Heart left ventricle (tissue), 16 donors: Measurements from ENCODE around the gene SHF. TPM values are rescaled to one million over a fixed set of nuclear protein-coding genes. Genes with fewer than 3 reads are reported as not detected.
A peak's percentile ranks its signal among the peaks of the same experiment; 100 is the strongest.

Experiments
- ATAC-seq, 4 donors: fragments of 200-7000 bp; cut with Tn5 transposase; one replicate each; pipeline ENCODE4 v1.9.1; 2020 to 2022; ENCODE audit warnings: moderate library complexity in 4 of 4, mild to moderate bottlenecking in 3 of 4, moderate number of reproducible peaks in 1 of 4
- DNase-seq, 5 donors: peaks; one replicate each; pipeline ENCODE4 v3.0.0-alpha.2; 2020
- H3K27ac ChIP-seq, 12 donors: fragments of 200-600 bp; sonication (generic) in 4 of 12; one replicate each; pipeline versions ENCODE4 v1.5.0 to v1.8.0; 2016 to 2022; ENCODE audit warnings: mild to moderate bottlenecking in 2 of 12
- H3K27me3 ChIP-seq, 9 donors: fragments of 200-600 bp; sonication (generic) in 2 of 9; one replicate each; pipeline versions ENCODE4 v1.5.1 to v1.8.0; 2016 to 2022; ENCODE audit warnings: mild to moderate bottlenecking in 3 of 9
- H3K36me3 ChIP-seq, 9 donors: fragments of 200-600 bp; sonication (generic) in 2 of 9; one replicate each; pipeline versions ENCODE4 v1.5.0 to v1.8.0; 2018 to 2022; ENCODE audit warnings: mild to moderate bottlenecking in 2 of 9
- H3K4me1 ChIP-seq, 12 donors: fragments of 200-600 bp; sonication (generic) in 4 of 12; one replicate each; pipeline versions ENCODE4 v1.5.0 to v1.8.0; 2016 to 2022; ENCODE audit warnings: mild to moderate bottlenecking in 3 of 12
- H3K4me3 ChIP-seq, 12 donors: fragments of 200-600 bp; sonication (generic) in 4 of 12; one replicate each; pipeline versions ENCODE4 v1.5.0 to v1.8.0; 2017 to 2022; ENCODE audit warnings: mild to moderate bottlenecking in 9 of 12, moderate library complexity in 4 of 12
- H3K9me3 ChIP-seq, 12 donors: fragments of 200-600 bp; sonication (generic) in 4 of 12; one replicate each; pipeline versions ENCODE4 v1.5.0 to v1.8.0; 2016 to 2022; ENCODE audit warnings: mild to moderate bottlenecking in 1 of 12
- CTCF ChIP-seq, 12 donors: fragments of 200-600 bp; sonication (generic) in 4 of 12; IDR thresholded peaks; one replicate each; pipeline versions ENCODE4 v1.5.0 to v1.8.0; 2018 to 2022; ENCODE audit warnings: antibody characterized with exemption in 12 of 12, mild to moderate bottlenecking in 5 of 12
- POLR2A ChIP-seq, 2 donors: fragments of 450-650 bp; IDR thresholded peaks; one replicate each; pipeline ENCODE4 v1.6.1; 2017; ENCODE audit warnings: antibody characterized with exemption in 2 of 2, mild to moderate bottlenecking in 2 of 2, moderate library complexity in 2 of 2
- WGBS, 4 donors: extraction: QIAGEN DNeasy Blood & Tissue Kit in 2 of 4; methylation state at CpG; one replicate each; pipeline versions ENCODE4 v1.1.5 to v1.1.7; 2013 to 2018; 5-methylcytosine and 5-hydroxymethylcytosine counted together
- intact Hi-C, 10 donors: fragments of 100-400 bp; cut with DNase I; formaldehyde crosslinking; loops; one replicate each; pipeline versions ENCODE4 v1.11.1 to v1.14.2; 2022
- polyA plus RNA-seq, 2 donors: library from polyadenylated mRNA; stranded (reverse); fragments of 200-250 nt; gene quantifications; one replicate each; pipeline ENCODE4 v1.2.3, GENCODE V29; 2013
- total RNA-seq, 9 donors: library from RNA; depleted of rRNA in 2 of 9; stranded (reverse); fragments of >200 nt in 2 of 9; fragmentation: NEBNext Ultra II Directional in 3 of 9; extraction: Animal tissue kit (Norgen Biotek cat#: 25700) in 3 of 9; gene quantifications; one replicate each; pipeline versions ENCODE4 v1.1.0 to v1.2.4, GENCODE V29; 2016 to 2023
- donor health status: ischemic (EF 13 %, LVEDD 7.1; RV severe dilation, severe dysfunction).
- donor health status: healthy with polysubstance abuse.
- donor health status: DM: no; HTN: yes; CAD: no.
- donor health status: DM: no; HTN: no; CAD: no.
- donor health status: ischemic (EF 25% LVEDD 6.9; RV normal size, moderate dysfunction).
- donor health status: ischemic (EF 25% LVEDD 5.7; RV mildly dilated, moderate dysfunction).
- donor health status: healthy.
- donor health status: DM: yes; HTN: yes; CAD: no.
- donor health status: ischemic (EF 35%, LVEDD 5.7; RV mildly dilated, moderate dysfunction).
- donor health status: nonischemic (EF 11% LVEDD 7.7; RV severe dilation, severe dysfunction).
- donor health status: DM: yes; HTN: yes; CAD: no.
- donor health status: PGD.
- donor health status: ischemic (EF 29% LVEDD 5.4; RV normal size, mild dysfunction).
- donor health status: nonischemic (EF 23%, LVEDD 6.1; RV moderate dilation, normal function).

The SHF gene
- total and polyA plus RNA-seq, 11 donors, result 1.9 to 7.9 (median 3.9) TPM

GRCh38 chr15:45174577-45174976 lies 13.2 kb downstream of the SHF start:
- WGBS, 4 donors, result 80 to 90% (median 85%) methylated on average over 2 of the region's 2 CpGs
- Histone ChIP-seq H3K36me3 (peaks cover 0 to 18% (median 0%) of the 10 kb centered on the region in 9 donors), H3K9me3 (no peaks in the 10 kb centered on the region), H3K27ac (no peak overlapping the region), H3K4me3 (no peak overlapping the region), H3K27me3 (no peaks in the 10 kb centered on the region), H3K4me1 (peaks cover 0 to 3% (median 0%) of the 10 kb centered on the region in 12 donors)
- ATAC-seq, result no peak
- intact Hi-C loops, result loop anchor here in 1 of 10 donors (10.0 kb wide), 1 partner anchor 230 kb away; a partner anchor contains a TSS
- DNase-seq, result no peak
- TF ChIP-seq CTCF (IDR thresholded peaks at IDR 0.05) (no peak), POLR2A (IDR thresholded peaks at IDR 0.05) (no peak)

GRCh38 chr15:45174069-45174468 lies 13.7 kb downstream of the SHF start:
- no peak for DNase-seq
- H3K27ac ChIP-seq, result no peak overlapping the region
- no peaks in the 10 kb centered on the region for H3K27me3 ChIP-seq
- no peak for TF ChIP-seq POLR2A (IDR thresholded peaks at IDR 0.05)
- TF ChIP-seq CTCF (IDR thresholded peaks at IDR 0.05), result no peak
- no peaks in the 10 kb centered on the region for H3K9me3 ChIP-seq
- H3K4me3 ChIP-seq, result no peak overlapping the region
- intact Hi-C loops, result loop anchor here in 1 of 10 donors (10.0 kb wide), 1 partner anchor 231 kb away; a partner anchor contains a TSS
- no peak for ATAC-seq
- H3K36me3 ChIP-seq, result peaks cover 0 to 18% (median 0%) of the 10 kb centered on the region in 9 donors
- WGBS, 4 donors, result 88 to 96% (median 92%) methylated on average over 6 of the region's 6 CpGs
- peaks cover 0 to 3% (median 0%) of the 10 kb centered on the region in 12 donors for H3K4me1 ChIP-seq

- Histone ChIP-seq H3K9me3 (no peaks in the 10 kb centered on the region), H3K4me1 (peaks cover 0 to 11% (median 0%) of the 10 kb centered on the region in 12 donors), H3K27ac (no peak overlapping the region), H3K36me3 (peaks cover 0 to 18% (median 0%) of the 10 kb centered on the region in 9 donors), H3K27me3 (no peaks in the 10 kb centered on the region), H3K4me3 (no peak overlapping the region)
- intact Hi-C loops, result loop anchor here in 1 of 10 donors (10.0 kb wide), 1 partner anchor 233 kb away; a partner anchor contains a TSS
- TF ChIP-seq POLR2A (IDR thresholded peaks at IDR 0.05) (no peak), CTCF (IDR thresholded peaks at IDR 0.05) (no peak)
- DNase-seq (no peak), ATAC-seq (no peak)
- WGBS, 4 donors, result 92 to 97% (median 95%) methylated on average over 4 to 12 of the region's 12 CpGs
These were observed 15.9 kb downstream of the SHF start for GRCh38 chr15:45171912-45172311.

GRCh38 chr15:45169608-45170480 lies 17.9 kb downstream of the SHF start:
- DNase-seq (no peak), ATAC-seq (no peak)
- intact Hi-C loops, result loop anchor here in 6 of 10 donors (5.0 to 10.0 kb wide), 5 partner anchors 32 to 445 kb away; a partner anchor contains a TSS
- WGBS, 4 donors, result 72 to 81% (median 76%) methylated on average over 4 of the region's 4 CpGs
- Histone ChIP-seq H3K36me3 (peaks cover 0 to 10% (median 0%) of the 10 kb centered on the region in 9 donors), H3K4me1 (peaks cover 0 to 23% (median 8%) of the 10 kb centered on the region in 12 donors), H3K9me3 (no peaks in the 10 kb centered on the region), H3K4me3 (no peak overlapping the region), H3K27me3 (no peaks in the 10 kb centered on the region), H3K27ac (peak overlapping the region in 3 of 12 donors; percentile 9 to 97 (median 42))
- TF ChIP-seq POLR2A (IDR thresholded peaks at IDR 0.05) (no peak), CTCF (IDR thresholded peaks at IDR 0.05) (no peak)
